GM19468 (cell line): ENCODE measurements around the gene ZNF710.

ENCODE experiments used
- ATAC-seq: cut with Tn5 transposase; IDR thresholded peaks from one replicate; pipeline ENCODE4 v1.9.1; 2021; ENCODE audit warnings: mild to moderate bottlenecking, moderate library complexity, moderate number of reproducible peaks; ENCODE audit not compliant: unreplicated experiment; ENCODE audit errors: extremely low read depth

ZNF710 gene

GRCh38 chr15:90074916-90075315, 73.8 kb downstream of the ZNF710 start:
- no peak for ATAC-seq

DNA sequence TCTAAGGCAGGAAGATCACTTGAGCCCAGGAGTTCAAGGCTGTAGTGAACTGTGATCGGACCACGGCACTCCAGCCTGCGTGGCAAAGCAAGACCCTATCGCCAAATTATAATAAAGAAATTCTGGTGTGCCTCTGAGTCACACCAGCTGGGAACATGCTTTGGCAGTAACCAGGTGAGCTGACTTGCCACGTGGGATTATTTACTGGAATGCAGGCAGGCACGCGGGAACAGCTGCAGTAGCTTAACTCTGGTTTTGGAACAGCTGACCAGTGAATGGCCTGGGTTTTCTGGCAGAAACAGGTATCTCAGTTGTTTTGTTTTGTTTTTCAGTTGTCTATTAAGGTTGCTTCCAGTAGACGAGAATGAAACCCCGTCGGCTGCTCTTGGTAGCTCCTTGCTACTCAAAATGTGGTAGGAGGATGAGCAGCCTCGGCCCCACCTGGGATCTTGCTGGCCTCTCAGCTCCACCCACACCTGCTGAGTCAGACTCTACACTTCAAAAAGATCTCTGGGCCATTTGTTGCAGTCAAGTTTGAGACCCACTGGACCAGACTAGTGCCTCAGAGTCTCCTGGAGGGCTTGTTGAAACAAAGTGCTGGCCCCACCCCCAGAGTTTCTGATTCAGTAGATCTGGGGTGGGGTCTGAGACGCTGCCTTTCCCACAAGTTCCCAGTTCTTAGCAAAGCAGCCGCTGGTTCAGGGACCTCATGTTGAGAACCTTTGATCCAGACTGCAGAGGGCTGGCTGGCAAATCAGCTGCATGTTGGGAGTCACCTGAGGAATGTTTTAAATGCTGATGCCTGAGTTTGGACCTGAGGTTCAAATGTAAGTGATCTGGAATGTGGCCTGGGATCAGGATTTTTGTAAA, 74.5 kb downstream of the ZNF710 start:
- ATAC-seq: no peak

- no peak for ATAC-seq
Observed at GRCh38 chr15:90076716-90077115, 75.6 kb downstream of the ZNF710 start.

GRCh38 chr15:90078965-90079364, 77.8 kb downstream of the ZNF710 start:
- ATAC-seq: no peak

GRCh38 chr15:90079619-90080457, 78.7 kb downstream of the ZNF710 start:
- ATAC-seq: no peak

DNA sequence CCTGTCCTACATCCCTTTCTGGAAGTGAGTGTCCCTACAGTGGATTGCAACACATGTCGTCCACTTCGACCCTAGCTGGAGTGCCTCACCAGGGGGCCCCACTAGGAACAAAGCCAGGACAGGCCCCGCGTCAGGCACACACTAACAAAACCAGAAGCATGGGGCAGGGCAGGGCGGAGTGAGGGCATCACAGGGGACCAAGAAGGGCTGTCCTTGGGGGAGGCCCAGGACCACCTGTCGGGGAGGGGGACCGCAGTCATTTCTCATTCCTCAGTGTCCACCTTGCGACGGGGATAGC, 79.3 kb downstream of the ZNF710 start:
- ATAC-seq: no peak

DNA sequence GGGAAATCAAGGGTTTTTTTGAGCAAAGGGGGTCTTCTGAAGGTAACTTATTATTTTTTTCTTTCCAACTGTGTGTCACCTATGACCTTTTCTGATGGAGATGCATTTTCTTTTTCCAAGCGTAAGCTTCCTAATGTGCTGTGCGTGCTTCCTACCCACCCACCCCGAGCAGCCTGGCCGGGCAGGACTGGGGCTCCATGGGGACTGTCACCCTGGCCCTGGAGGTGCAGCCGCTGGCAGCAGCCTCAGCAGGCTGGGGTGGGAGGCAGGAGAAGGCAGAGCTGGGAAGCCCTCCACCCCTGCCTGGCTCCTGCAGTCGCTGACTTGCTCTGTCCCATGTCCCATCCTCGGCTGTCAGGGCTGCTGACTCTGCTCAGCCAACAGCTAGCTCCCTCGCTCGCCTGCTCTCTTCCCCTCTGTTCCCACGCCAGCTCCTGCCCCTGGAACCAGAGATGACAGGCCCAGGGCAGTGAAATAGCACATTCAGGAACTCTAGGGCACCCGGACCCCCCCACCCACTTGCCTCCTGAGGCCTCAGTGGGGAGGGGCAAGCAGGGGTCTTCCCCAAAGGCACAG, 79.8 kb downstream of the ZNF710 start:
- no peak for ATAC-seq

DNA sequence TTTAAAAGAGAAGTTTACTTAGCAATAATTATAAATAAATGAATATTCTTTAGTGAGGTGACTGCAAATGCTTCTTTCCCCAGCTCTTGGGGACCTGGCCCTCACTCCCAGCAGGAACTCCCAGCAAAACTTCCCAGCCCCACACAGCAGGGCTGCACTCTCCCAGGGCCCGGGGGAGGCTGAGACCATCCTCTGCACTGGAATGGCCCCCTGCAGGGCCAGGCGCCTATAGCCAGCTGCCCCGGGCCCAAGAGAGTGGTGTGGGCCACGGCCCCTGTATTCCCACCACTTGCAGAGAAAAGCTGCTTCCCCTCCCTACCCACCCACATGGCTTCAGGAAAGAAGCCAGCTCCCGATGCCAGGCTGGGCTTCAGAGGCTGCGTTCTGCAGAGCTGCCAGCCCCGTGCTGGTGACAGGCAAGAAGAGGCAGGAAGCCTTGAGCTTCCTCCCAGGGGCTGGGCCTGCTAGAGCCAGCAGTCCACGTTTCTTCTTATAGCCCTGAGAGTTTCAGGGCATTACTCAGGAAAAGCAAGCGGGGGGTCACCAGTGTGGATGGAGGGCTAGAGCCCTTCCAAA, 81.1 kb downstream of the ZNF710 start:
- ATAC-seq: no peak

DNA sequence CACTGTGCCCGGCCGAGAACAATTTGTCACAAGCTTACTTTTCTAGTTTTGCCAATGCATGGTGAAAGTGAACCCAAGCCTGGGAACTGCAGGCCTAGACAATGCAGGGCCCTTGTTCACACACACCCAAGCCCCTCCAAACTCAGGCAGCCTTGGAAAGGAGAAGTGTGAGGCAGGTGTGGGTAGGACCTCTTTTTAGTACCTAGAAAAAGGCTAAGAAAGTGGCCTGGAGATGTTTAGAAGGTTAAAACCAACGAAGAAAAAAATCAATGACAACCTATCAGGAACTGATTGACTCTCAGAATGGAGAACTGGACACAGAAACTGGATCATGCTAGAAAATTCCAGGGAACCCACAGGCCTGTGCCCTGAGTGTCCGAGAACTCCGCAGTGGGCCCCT, 82.3 kb downstream of the ZNF710 start:
- no peak for ATAC-seq

DNA sequence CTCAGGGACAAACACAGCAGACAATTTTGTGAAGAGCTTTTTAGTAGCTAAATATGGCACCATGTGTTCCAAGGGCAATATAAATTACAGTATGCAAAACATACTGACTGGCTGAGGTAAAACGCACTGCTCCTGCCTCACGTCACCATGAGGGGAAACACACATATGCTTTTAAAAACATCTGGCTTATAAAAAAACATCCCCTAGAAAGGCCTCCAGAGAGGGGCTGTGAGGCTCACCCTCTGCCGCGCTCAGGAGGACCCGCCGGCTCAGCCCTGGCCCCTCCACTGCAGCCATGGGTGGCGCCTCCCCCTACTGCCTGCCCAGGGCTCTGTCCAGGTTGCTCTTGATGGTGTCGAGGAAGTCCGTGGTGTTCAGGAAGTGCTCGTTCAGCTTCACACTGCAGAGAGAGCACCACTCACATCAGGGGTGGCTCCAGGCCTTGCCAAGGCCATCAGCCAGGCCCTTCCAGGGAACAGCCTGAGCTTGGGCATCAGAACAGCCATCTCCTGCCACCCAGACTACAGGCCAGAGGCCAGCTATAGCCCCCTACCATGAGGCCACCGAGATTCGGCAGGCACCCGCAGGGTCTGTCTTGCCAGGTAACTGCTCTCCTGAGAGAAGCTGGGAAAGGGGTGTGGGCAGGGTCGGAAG, 83.0 kb downstream of the ZNF710 start:
- ATAC-seq: no peak

GRCh38 chr15:90084876-90085423, 83.8 kb downstream of the ZNF710 start:
- no peak for ATAC-seq

GRCh38 chr15:90085565-90085964, 84.4 kb downstream of the ZNF710 start:
- ATAC-seq: no peak

DNA sequence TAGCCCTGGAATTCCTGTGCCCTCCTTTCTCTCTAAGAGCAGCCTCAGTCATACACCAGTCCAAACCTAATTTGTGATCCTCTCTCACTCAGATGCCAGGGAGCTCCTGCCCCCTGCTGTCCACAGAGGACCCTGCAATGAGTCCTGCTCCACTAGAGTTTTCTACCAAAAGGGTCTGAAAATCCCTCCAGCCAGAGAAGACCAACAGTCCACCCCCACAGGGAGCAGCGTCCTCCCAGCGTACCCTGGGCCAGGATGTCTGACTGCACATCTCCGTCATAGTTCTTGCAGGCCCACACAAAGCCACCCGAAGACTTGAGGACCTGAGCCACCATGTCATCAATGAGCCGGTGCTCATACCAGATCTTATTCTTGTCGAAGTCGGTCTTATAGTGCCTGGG, 85.7 kb downstream of the ZNF710 start:
- no peak for ATAC-seq

- no peak for ATAC-seq
Observed at GRCh38 chr15:90087454-90088154, 86.5 kb downstream of the ZNF710 start.

- no peak for ATAC-seq
Observed at GRCh38 chr15:90090226-90090848, 89.2 kb downstream of the ZNF710 start.

DNA sequence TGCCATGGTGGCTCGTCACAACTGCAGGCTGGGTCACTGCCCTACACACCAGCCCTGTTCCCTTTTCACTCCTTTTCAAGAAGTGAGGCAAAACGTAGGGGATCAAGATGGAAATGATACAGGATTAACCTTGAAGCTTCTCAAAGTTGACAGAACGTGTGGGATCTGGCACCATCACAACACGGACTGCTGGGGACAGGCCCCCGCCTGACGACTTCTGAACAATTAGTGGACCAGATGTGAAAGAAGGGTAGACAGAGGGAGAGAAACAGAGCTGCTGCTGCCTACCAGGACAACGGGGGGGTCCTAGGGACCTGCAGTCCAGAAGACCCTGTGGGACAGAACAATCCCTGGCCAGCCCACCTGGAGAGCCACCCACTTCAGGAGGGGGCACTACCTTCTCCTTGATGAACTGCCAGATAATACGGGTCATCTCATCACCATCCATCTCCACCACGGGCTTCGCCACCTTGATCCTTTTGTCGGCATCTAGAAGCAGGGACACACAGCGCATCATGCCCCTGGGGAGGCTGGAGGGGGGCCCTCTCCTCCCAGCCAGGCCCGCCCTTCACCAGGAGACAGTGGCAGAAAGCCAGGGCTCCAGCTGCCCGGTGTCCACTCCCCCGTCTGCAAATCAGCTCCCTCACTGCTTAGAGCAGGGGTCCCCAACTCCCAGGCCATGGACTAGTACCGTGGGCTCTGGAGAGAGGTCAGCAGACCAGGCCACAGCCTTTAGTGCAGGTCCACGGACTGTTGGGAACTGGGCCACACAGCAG, 90.2 kb downstream of the ZNF710 start:
- no peak for ATAC-seq

- no peak for ATAC-seq
Observed at GRCh38 chr15:90095521-90095959, 94.4 kb downstream of the ZNF710 start.

DNA sequence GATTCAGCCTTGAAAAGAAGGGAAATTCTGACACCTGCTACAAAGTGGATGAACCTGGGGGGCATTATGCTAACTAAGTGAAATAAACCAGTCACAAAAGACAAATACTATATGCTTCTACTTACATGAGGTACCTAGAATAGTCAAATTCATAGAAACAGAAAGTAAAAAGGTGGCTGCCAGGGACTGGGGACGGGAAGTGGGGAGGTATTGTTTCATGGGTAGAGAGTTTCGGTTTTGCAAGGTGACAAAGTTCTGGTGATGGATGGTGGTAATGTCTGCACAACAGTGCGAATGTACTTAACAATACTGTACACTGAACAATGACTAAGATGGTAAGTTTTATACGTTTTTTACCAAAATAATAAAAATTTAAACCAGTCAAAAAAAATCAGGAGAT, 96.4 kb downstream of the ZNF710 start:
- ATAC-seq: peak; percentile 40
